Panc1 (cell line): ENCODE results near the gene CREB3.

Source experiments
- POLR2AphosphoS5 ChIP-seq: IDR thresholded peaks from 2 replicates; pipeline ENCODE4 v1.6.1; 2012; ENCODE audit warnings: mild to moderate bottlenecking, low read depth, low read length, moderate library complexity
- REST ChIP-seq, 2 experiments: IDR thresholded peaks; 2 replicates each; pipeline ENCODE4 v1.6.1; 2011 to 2012; ENCODE audit warnings: low read depth in 2 of 2, control low read depth in 1 of 2, low read length in 1 of 2, mild to moderate bottlenecking in 1 of 2, moderate library complexity in 1 of 2; ENCODE audit not compliant: insufficient read depth in 1 of 2
- SIN3A ChIP-seq: IDR thresholded peaks from 2 replicates; pipeline ENCODE4 v1.6.1; 2012; ENCODE audit warnings: low read depth, mild to moderate bottlenecking, low read length, moderate library complexity, borderline replicate concordance; ENCODE audit not compliant: insufficient read depth
- TF ChIP-seq, protein P1 (sequence below): fragments of 450-650 bp; IDR thresholded peaks from 2 replicates; pipeline ENCODE4 v1.5.1; 2017; ENCODE audit warnings: mild to moderate bottlenecking

- TF ChIP-seq REST (IDR thresholded peaks at IDR 0.05; ENCODE audit: insufficient read depth in 1 of 2, low read depth in 2 of 2, low read length in 1 of 2) (no peak), POLR2AphosphoS5 (no peak), SIN3A (no peak)
- TF ChIP-seq, protein P1, sequence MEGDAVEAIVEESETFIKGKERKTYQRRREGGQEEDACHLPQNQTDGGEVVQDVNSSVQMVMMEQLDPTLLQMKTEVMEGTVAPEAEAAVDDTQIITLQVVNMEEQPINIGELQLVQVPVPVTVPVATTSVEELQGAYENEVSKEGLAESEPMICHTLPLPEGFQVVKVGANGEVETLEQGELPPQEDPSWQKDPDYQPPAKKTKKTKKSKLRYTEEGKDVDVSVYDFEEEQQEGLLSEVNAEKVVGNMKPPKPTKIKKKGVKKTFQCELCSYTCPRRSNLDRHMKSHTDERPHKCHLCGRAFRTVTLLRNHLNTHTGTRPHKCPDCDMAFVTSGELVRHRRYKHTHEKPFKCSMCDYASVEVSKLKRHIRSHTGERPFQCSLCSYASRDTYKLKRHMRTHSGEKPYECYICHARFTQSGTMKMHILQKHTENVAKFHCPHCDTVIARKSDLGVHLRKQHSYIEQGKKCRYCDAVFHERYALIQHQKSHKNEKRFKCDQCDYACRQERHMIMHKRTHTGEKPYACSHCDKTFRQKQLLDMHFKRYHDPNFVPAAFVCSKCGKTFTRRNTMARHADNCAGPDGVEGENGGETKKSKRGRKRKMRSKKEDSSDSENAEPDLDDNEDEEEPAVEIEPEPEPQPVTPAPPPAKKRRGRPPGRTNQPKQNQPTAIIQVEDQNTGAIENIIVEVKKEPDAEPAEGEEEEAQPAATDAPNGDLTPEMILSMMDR, result no peak
Measured at GRCh38 chr9:35750256-35750531, 17.7 kb downstream of the CREB3 start.
